GM12872 (cell line): Measurements from ENCODE around the gene SDK2.

Experiments used
- CTCF ChIP-seq: IDR thresholded peaks from 3 replicates; pipeline ENCODE4 v1.5.1; 2011; ENCODE audit warnings: low read depth, mild to moderate bottlenecking, low read length, moderate library complexity; ENCODE audit not compliant: insufficient read depth

Gene SDK2

GRCh38 chr17:73305845-73306836 is 338.1 kb downstream of the SDK2 start:
- TF ChIP-seq CTCF, result no peak

GRCh38 chr17:73304971-73305812 is 339.1 kb downstream of the SDK2 start:
- TF ChIP-seq CTCF, result 0 out of 3 replicates have a peak, but pooled peaks have one; percentile 12

- no peak for TF ChIP-seq CTCF
Measured at GRCh38 chr17:73304438-73304837, 339.8 kb downstream of the SDK2 start.

- no peak for TF ChIP-seq CTCF
Measured at GRCh38 chr17:73302189-73302588, 342.1 kb downstream of the SDK2 start.

GRCh38 chr17:73301369-73301768 is 342.9 kb downstream of the SDK2 start:
- TF ChIP-seq CTCF, result no peak

GRCh38 chr17:73300392-73300791 is 343.9 kb downstream of the SDK2 start:
- TF ChIP-seq CTCF, result no peak
